Trophoblast cell (in vitro differentiated cells and primary cell): ENCODE data around the gene DROSHA.

Experiments used
- DNase-seq, 2 donors: peaks; one replicate each; pipeline ENCODE4 v3.0.0-alpha.2; 2016
- H2AFZ ChIP-seq: 2 replicates; pipeline ENCODE4 v1.6.1; 2013; ENCODE audit warnings: low read length, moderate library complexity, mild to moderate bottlenecking; ENCODE audit not compliant: insufficient read depth, poor library complexity
- H2AK5ac ChIP-seq: 2 replicates; pipeline ENCODE4 v1.6.1; 2013; ENCODE audit warnings: mild to moderate bottlenecking, low read length
- H2BK120ac ChIP-seq: 2 replicates; pipeline ENCODE4 v1.6.1; 2013; ENCODE audit warnings: low read length, mild to moderate bottlenecking, moderate library complexity; ENCODE audit not compliant: insufficient read depth, poor library complexity
- H2BK12ac ChIP-seq: 2 replicates; pipeline ENCODE4 v1.6.1; 2013; ENCODE audit warnings: mild to moderate bottlenecking, low read length, moderate library complexity
- H2BK5ac ChIP-seq: 2 replicates; pipeline ENCODE4 v1.6.1; 2013; ENCODE audit warnings: low read length, low read depth, moderate library complexity, mild to moderate bottlenecking; ENCODE audit not compliant: poor library complexity
- H3K14ac ChIP-seq: 2 replicates; pipeline ENCODE4 v1.6.1; 2013; ENCODE audit warnings: mild to moderate bottlenecking, low read length
- H3K18ac ChIP-seq: 2 replicates; pipeline ENCODE4 v1.6.1; 2013; ENCODE audit warnings: mild to moderate bottlenecking, low read length
- H3K23ac ChIP-seq: 2 replicates; pipeline ENCODE4 v1.6.1; 2013; ENCODE audit warnings: low read length
- H3K27ac ChIP-seq: 2 replicates; pipeline ENCODE4 v1.5.1; 2013; ENCODE audit warnings: low read depth, mild to moderate bottlenecking, inconsistent platforms, low read length, moderate library complexity
- H3K27me3 ChIP-seq: 2 replicates; pipeline ENCODE4 v1.6.1; 2013; ENCODE audit warnings: inconsistent platforms, mild to moderate bottlenecking, low read length, moderate library complexity; ENCODE audit not compliant: insufficient read depth
- H3K36me3 ChIP-seq, 2 experiments: 1 replicate in 1 of 2; 2 replicates in 1 of 2; pipeline ENCODE4 v1.6.1; 2013; ENCODE audit warnings: low read length in 2 of 2, mild to moderate bottlenecking in 2 of 2, moderate library complexity in 1 of 2; ENCODE audit not compliant: insufficient read depth in 2 of 2, control insufficient read depth in 1 of 2
- H3K4ac ChIP-seq: 2 replicates; pipeline ENCODE4 v1.6.1; 2013; ENCODE audit warnings: low read depth, mild to moderate bottlenecking, low read length, moderate library complexity
- H3K4me1 ChIP-seq, 2 experiments: 1 replicate in 1 of 2; 2 replicates in 1 of 2; pipeline ENCODE4 v1.6.1; 2013; ENCODE audit warnings: low read length in 2 of 2, mild to moderate bottlenecking in 2 of 2, moderate library complexity in 1 of 2; ENCODE audit not compliant: insufficient read depth in 2 of 2, control insufficient read depth in 1 of 2
- H3K4me2 ChIP-seq: 2 replicates; pipeline ENCODE4 v1.6.1; 2013; ENCODE audit warnings: inconsistent platforms, mild to moderate bottlenecking, low read length, moderate library complexity
- H3K4me3 ChIP-seq: 2 replicates; pipeline ENCODE4 v1.5.1; 2013; ENCODE audit warnings: mild to moderate bottlenecking, low read depth, low read length, inconsistent platforms
- H3K79me1 ChIP-seq: one replicate; pipeline ENCODE4 v1.6.1; 2013; ENCODE audit warnings: low read length
- H3K79me2 ChIP-seq: 2 replicates; pipeline ENCODE4 v1.6.1; 2013; ENCODE audit warnings: low read length, mild to moderate bottlenecking; ENCODE audit not compliant: control insufficient read depth, insufficient read depth, poor library complexity
- H3K9ac ChIP-seq: 2 replicates; pipeline ENCODE4 v1.6.1; 2013; ENCODE audit warnings: mild to moderate bottlenecking, low read length
- H3K9me3 ChIP-seq: 2 replicates; pipeline ENCODE4 v1.6.1; 2013; ENCODE audit warnings: low read depth, mild to moderate bottlenecking, control low read depth, inconsistent platforms, low read length; ENCODE audit not compliant: insufficient read depth
- H4K12ac ChIP-seq: 2 replicates; pipeline ENCODE4 v1.6.1; 2013; ENCODE audit warnings: low read depth, mild to moderate bottlenecking, low read length, moderate library complexity
- H4K8ac ChIP-seq: 2 replicates; pipeline ENCODE4 v1.6.1; 2013; ENCODE audit warnings: low read depth, mild to moderate bottlenecking, low read length, moderate library complexity
- H4K91ac ChIP-seq: one replicate; pipeline ENCODE4 v1.6.1; 2013; ENCODE audit warnings: low read depth, mild to moderate bottlenecking, low read length, moderate library complexity
- WGBS: extraction: QIAGEN DNeasy Blood & Tissue Kit; methylation state at CpG from one replicate; pipeline ENCODE4 v1.1.7; 2013; ENCODE audit warnings: missing lambda C conversion rate; ENCODE audit not compliant: insufficient read length, insufficient coverage; ENCODE audit errors: extremely low coverage; 5-methylcytosine and 5-hydroxymethylcytosine counted together

The DROSHA gene

GRCh38 chr5:31443572-31443971 is 88.3 kb downstream of the DROSHA start:
- Histone ChIP-seq H3K18ac (no peak overlapping the region), H3K79me1 (no peaks in the 10 kb centered on the region), H2BK5ac (no peak overlapping the region), H2BK12ac (no peak overlapping the region), H3K14ac (no peak overlapping the region), H2AK5ac (no peak overlapping the region), H3K36me3 (peaks cover 3 to 4% of the 10 kb centered on the region in 2 experiments), H3K27ac (no peak overlapping the region), H4K8ac (no peak overlapping the region), H3K4me1 (peaks cover 0 to 2% of the 10 kb centered on the region in 2 experiments), H3K4me2 (no peak overlapping the region), H3K79me2 (no peaks in the 10 kb centered on the region), H3K4me3 (no peak overlapping the region), H3K4ac (no peak overlapping the region), H2BK120ac (no peak overlapping the region), H3K27me3 (no peaks in the 10 kb centered on the region), H3K9me3 (no peaks in the 10 kb centered on the region), H3K23ac (no peak overlapping the region), H4K12ac (no peak overlapping the region), H4K91ac (no peak overlapping the region), H3K9ac (no peak overlapping the region), H2AFZ (no peak overlapping the region)
- no peak for DNase-seq
- WGBS, result no CpG with 5 or more reads among the region's 3 CpGs

- no peak overlapping the region for H2AK5ac ChIP-seq
- no peak overlapping the region for H4K91ac ChIP-seq
- H3K4me3 ChIP-seq, result no peak overlapping the region
- no peaks in the 10 kb centered on the region for H3K27me3 ChIP-seq
- H3K4me2 ChIP-seq, result no peak overlapping the region
- H3K14ac ChIP-seq, result no peak overlapping the region
- H2BK120ac ChIP-seq, result no peak overlapping the region
- no CpG with 5 or more reads among the region's 3 CpGs for WGBS
- no peak overlapping the region for H4K8ac ChIP-seq
- H3K9ac ChIP-seq, result no peak overlapping the region
- H3K23ac ChIP-seq, result no peak overlapping the region
- no peak overlapping the region for H2BK12ac ChIP-seq
- no peaks in the 10 kb centered on the region for H3K79me1 ChIP-seq
- no peaks in the 10 kb centered on the region for H3K79me2 ChIP-seq
- H3K4me1 ChIP-seq, result peaks cover 0 to 2% of the 10 kb centered on the region in 2 experiments
- no peaks in the 10 kb centered on the region for H3K9me3 ChIP-seq
- H4K12ac ChIP-seq, result no peak overlapping the region
- no peak overlapping the region for H2AFZ ChIP-seq
- H3K27ac ChIP-seq, result no peak overlapping the region
- no peak overlapping the region for H3K4ac ChIP-seq
- peaks cover 4 to 6% of the 10 kb centered on the region in 2 experiments for H3K36me3 ChIP-seq
- H3K18ac ChIP-seq, result no peak overlapping the region
- no peak for DNase-seq
- no peak overlapping the region for H2BK5ac ChIP-seq
These were observed 89.7 kb downstream of the DROSHA start for GRCh38 chr5:31442058-31442745.

- Histone ChIP-seq H3K79me1 (no peaks in the 10 kb centered on the region), H3K4me3 (no peak overlapping the region), H4K12ac (no peak overlapping the region), H3K4me2 (no peak overlapping the region), H3K14ac (no peak overlapping the region), H2BK12ac (no peak overlapping the region), H3K36me3 (peaks cover 5 to 6% of the 10 kb centered on the region in 2 experiments), H3K18ac (no peak overlapping the region), H3K4ac (no peak overlapping the region), H3K79me2 (no peaks in the 10 kb centered on the region), H2AK5ac (no peak overlapping the region), H3K4me1 (no peaks in the 10 kb centered on the region), H2AFZ (no peak overlapping the region), H3K27ac (no peak overlapping the region), H3K9me3 (no peaks in the 10 kb centered on the region), H3K9ac (no peak overlapping the region), H3K27me3 (no peaks in the 10 kb centered on the region), H2BK120ac (no peak overlapping the region), H4K8ac (no peak overlapping the region), H3K23ac (no peak overlapping the region), H2BK5ac (no peak overlapping the region), H4K91ac (no peak overlapping the region)
- no CpG with 5 or more reads among the region's 1 CpG for WGBS
- no peak for DNase-seq
These were observed 95.0 kb downstream of the DROSHA start for GRCh38 chr5:31436851-31437250.

- Histone ChIP-seq H3K4me2 (no peak overlapping the region), H3K23ac (no peak overlapping the region), H3K79me2 (no peaks in the 10 kb centered on the region), H3K4me3 (no peak overlapping the region), H3K27me3 (no peaks in the 10 kb centered on the region), H4K12ac (no peak overlapping the region), H2AFZ (no peak overlapping the region), H2BK5ac (no peak overlapping the region), H3K9me3 (no peaks in the 10 kb centered on the region), H4K91ac (no peak overlapping the region), H3K79me1 (no peaks in the 10 kb centered on the region), H3K4ac (no peak overlapping the region), H3K27ac (no peak overlapping the region), H3K18ac (no peak overlapping the region), H3K9ac (no peak overlapping the region), H4K8ac (no peak overlapping the region), H3K36me3 (peaks cover 5 to 6% of the 10 kb centered on the region in 2 experiments), H2BK120ac (no peak overlapping the region), H2AK5ac (no peak overlapping the region), H3K4me1 (no peaks in the 10 kb centered on the region), H3K14ac (no peak overlapping the region), H2BK12ac (no peak overlapping the region)
- DNase-seq, result no peak
- no CpG with 5 or more reads among the region's 4 CpGs for WGBS
These were observed 96.2 kb downstream of the DROSHA start for GRCh38 chr5:31435730-31436129.
